ENCODE data around the gene POLD2. TPM values are rescaled to one million over a fixed set of nuclear protein-coding genes. Genes with fewer than 3 reads are reported as not detected.

POLD2 gene
- total and polyA plus RNA-seq, 2 donors (not counting 3 experiments of a cell fraction or from before 2014, with no cell fraction given), result 96.5 to 122 TPM

GRCh38 chr7:44155191-44156185 is 32.1 kb upstream of the POLD2 start:
- POLR2A ChIA-PET, result no interaction called here
- H3K9ac ChIP-seq (replicated peaks; ENCODE audit: extremely low read depth, insufficient read depth, low read length), result no peak overlapping the region
- H3K9me1 ChIP-seq (replicated peaks; ENCODE audit: control insufficient read depth, extremely low read depth, insufficient read depth, low read length), result no peaks in the 10 kb centered on the region
- no peaks in the 10 kb centered on the region for H3K36me3 ChIP-seq (ENCODE audit: control insufficient read depth in 2 of 2, extremely low read depth in 1 of 2, insufficient read depth in 2 of 2, low read length in 2 of 2)
- no peak overlapping the region for H3K27ac ChIP-seq (ENCODE audit: insufficient read depth, low read depth, low read length)
- FAIRE-seq, result no peak
- H3K9me3 ChIP-seq (replicated peaks; ENCODE audit: control insufficient read depth, insufficient read depth, low read length), result no peaks in the 10 kb centered on the region
- no peaks in the 10 kb centered on the region for H3K4me1 ChIP-seq (ENCODE audit: control insufficient read depth, extremely low read depth, insufficient read depth, low read length)
- H3K4me3 ChIP-seq (replicated peaks in 1 of 3; ENCODE audit: insufficient read depth in 1 of 3, low read depth in 1 of 3, low read length in 3 of 3), result no peak overlapping the region
- H3K79me2 ChIP-seq (ENCODE audit: control insufficient read depth, insufficient read depth, low read length), result no peaks in the 10 kb centered on the region
- CTCF ChIA-PET, result interaction anchor here (0.9 to 1.1 kb wide), 2 partner anchors 13 to 15 kb away, joined by 3 read pairs; no protein-coding TSS in a partner anchor
- intact Hi-C loops (cut with micrococcal nuclease) (no loop called here), dilution Hi-C loops (cut with MboI; ENCODE audit: extremely low pct_ligation_motif_present, low sequenced_read_pairs) (no loop called here)
- no peak overlapping the region for H3K4me2 ChIP-seq (ENCODE audit: insufficient read depth, low read length)
- no TSS peak for BruUV-seq (replicated peaks)
- H2AFZ ChIP-seq (ENCODE audit: low read depth, low read length), result no peak overlapping the region
- no peaks in the 10 kb centered on the region for H4K20me1 ChIP-seq (replicated peaks; ENCODE audit: control insufficient read depth, extremely low read depth, insufficient read depth, low read length)
- H3K27me3 ChIP-seq (ENCODE audit: control insufficient read depth in 2 of 2, insufficient read depth in 2 of 2, low read length in 2 of 2), result no peaks in the 10 kb centered on the region
- TF ChIP-seq GATA2 (IDR thresholded peaks at IDR 0.05; ENCODE audit: insufficient read depth, insufficient read length, low read depth, low read length), result no peak
- TF ChIP-seq, protein P1, sequence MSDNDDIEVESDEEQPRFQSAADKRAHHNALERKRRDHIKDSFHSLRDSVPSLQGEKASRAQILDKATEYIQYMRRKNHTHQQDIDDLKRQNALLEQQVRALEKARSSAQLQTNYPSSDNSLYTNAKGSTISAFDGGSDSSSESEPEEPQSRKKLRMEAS (IDR thresholded peaks at IDR 0.05; ENCODE audit: insufficient read depth, insufficient read length), result no peak
- no peak for TF ChIP-seq EZH2 (IDR thresholded peaks at IDR 0.05; ENCODE audit: borderline replicate concordance, low read depth, low read length, severe bottlenecking)
- DNase-seq (ENCODE audit: low read depth, low spot score), result no peak

DNA sequence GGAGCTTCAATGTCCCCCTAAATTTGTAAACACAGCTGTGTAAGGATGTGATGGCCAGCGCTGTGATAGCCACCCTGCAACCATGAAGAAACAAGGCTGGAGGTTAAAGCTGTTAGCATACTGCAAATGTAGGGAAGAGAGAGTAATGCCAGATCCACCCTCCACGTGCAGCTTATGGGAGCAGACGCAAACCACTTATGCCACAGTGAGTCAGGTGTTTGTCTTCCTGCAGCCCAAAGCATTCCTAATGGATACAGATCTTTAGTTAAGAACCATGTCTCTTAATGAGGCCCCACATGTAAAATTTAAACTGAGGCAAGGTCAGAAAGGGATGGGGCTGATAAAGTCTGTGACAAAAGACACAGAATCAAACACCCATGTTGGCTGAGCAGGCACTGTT is 31.4 kb upstream of the POLD2 start:
- dilution Hi-C loops (cut with MboI; ENCODE audit: extremely low pct_ligation_motif_present, low sequenced_read_pairs) (no loop called here), intact Hi-C loops (cut with micrococcal nuclease) (no loop called here)
- DNase-seq (ENCODE audit: low read depth, low spot score), result no peak
- Histone ChIP-seq H3K4me2 (ENCODE audit: insufficient read depth, low read length) (no peak overlapping the region), H3K4me3 (replicated peaks in 1 of 3; ENCODE audit: insufficient read depth in 1 of 3, low read depth in 1 of 3, low read length in 3 of 3) (no peak overlapping the region), H4K20me1 (replicated peaks; ENCODE audit: control insufficient read depth, extremely low read depth, insufficient read depth, low read length) (no peaks in the 10 kb centered on the region), H3K9me1 (replicated peaks; ENCODE audit: control insufficient read depth, extremely low read depth, insufficient read depth, low read length) (no peaks in the 10 kb centered on the region), H3K9me3 (replicated peaks; ENCODE audit: control insufficient read depth, insufficient read depth, low read length) (no peaks in the 10 kb centered on the region), H2AFZ (ENCODE audit: low read depth, low read length) (no peak overlapping the region), H3K27ac (ENCODE audit: insufficient read depth, low read depth, low read length) (no peak overlapping the region), H3K27me3 (ENCODE audit: control insufficient read depth in 2 of 2, insufficient read depth in 2 of 2, low read length in 2 of 2) (no peaks in the 10 kb centered on the region), H3K79me2 (ENCODE audit: control insufficient read depth, insufficient read depth, low read length) (no peaks in the 10 kb centered on the region), H3K4me1 (ENCODE audit: control insufficient read depth, extremely low read depth, insufficient read depth, low read length) (no peaks in the 10 kb centered on the region), H3K9ac (replicated peaks; ENCODE audit: extremely low read depth, insufficient read depth, low read length) (no peak overlapping the region), H3K36me3 (ENCODE audit: control insufficient read depth in 2 of 2, extremely low read depth in 1 of 2, insufficient read depth in 2 of 2, low read length in 2 of 2) (no peaks in the 10 kb centered on the region)
- no TSS peak for BruUV-seq (replicated peaks)
- ChIA-PET POLR2A (no interaction called here), CTCF (interaction anchor here (0.9 to 1.1 kb wide), 2 partner anchors 13 to 16 kb away, joined by 3 read pairs; no protein-coding TSS in a partner anchor)
- no peak for FAIRE-seq
- TF ChIP-seq EZH2 (IDR thresholded peaks at IDR 0.05; ENCODE audit: borderline replicate concordance, low read depth, low read length, severe bottlenecking) (no peak), JUN (IDR thresholded peaks at IDR 0.05; ENCODE audit: borderline replicate concordance, insufficient read depth, insufficient read length, low read depth) (no peak), GATA2 (IDR thresholded peaks at IDR 0.05; ENCODE audit: insufficient read depth, insufficient read length, low read depth, low read length) (no peak), FOS (IDR thresholded peaks at IDR 0.05; ENCODE audit: borderline replicate concordance, insufficient read depth, low read length) (no peak), MYC (IDR thresholded peaks at IDR 0.05; ENCODE audit: low read depth, low read length) (no peak), POLR2A (IDR thresholded peaks at IDR 0.05; ENCODE audit: low read depth, low read length) (no peak), POLR2AphosphoS5 (IDR thresholded peaks at IDR 0.05; ENCODE audit: insufficient read depth, low read depth, low read length) (no peak)
- TF ChIP-seq, protein P2, sequence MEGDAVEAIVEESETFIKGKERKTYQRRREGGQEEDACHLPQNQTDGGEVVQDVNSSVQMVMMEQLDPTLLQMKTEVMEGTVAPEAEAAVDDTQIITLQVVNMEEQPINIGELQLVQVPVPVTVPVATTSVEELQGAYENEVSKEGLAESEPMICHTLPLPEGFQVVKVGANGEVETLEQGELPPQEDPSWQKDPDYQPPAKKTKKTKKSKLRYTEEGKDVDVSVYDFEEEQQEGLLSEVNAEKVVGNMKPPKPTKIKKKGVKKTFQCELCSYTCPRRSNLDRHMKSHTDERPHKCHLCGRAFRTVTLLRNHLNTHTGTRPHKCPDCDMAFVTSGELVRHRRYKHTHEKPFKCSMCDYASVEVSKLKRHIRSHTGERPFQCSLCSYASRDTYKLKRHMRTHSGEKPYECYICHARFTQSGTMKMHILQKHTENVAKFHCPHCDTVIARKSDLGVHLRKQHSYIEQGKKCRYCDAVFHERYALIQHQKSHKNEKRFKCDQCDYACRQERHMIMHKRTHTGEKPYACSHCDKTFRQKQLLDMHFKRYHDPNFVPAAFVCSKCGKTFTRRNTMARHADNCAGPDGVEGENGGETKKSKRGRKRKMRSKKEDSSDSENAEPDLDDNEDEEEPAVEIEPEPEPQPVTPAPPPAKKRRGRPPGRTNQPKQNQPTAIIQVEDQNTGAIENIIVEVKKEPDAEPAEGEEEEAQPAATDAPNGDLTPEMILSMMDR (IDR thresholded peaks at IDR 0.05; ENCODE audit: extremely low read depth in 1 of 2, insufficient read depth in 1 of 2, low read depth in 1 of 2, low read length in 2 of 2), result no peak
- TF ChIP-seq, protein P1 (IDR thresholded peaks at IDR 0.05; ENCODE audit: insufficient read depth, insufficient read length), result no peak
